ENCODE results near the gene CEP70.

The CEP70 gene

DNA sequence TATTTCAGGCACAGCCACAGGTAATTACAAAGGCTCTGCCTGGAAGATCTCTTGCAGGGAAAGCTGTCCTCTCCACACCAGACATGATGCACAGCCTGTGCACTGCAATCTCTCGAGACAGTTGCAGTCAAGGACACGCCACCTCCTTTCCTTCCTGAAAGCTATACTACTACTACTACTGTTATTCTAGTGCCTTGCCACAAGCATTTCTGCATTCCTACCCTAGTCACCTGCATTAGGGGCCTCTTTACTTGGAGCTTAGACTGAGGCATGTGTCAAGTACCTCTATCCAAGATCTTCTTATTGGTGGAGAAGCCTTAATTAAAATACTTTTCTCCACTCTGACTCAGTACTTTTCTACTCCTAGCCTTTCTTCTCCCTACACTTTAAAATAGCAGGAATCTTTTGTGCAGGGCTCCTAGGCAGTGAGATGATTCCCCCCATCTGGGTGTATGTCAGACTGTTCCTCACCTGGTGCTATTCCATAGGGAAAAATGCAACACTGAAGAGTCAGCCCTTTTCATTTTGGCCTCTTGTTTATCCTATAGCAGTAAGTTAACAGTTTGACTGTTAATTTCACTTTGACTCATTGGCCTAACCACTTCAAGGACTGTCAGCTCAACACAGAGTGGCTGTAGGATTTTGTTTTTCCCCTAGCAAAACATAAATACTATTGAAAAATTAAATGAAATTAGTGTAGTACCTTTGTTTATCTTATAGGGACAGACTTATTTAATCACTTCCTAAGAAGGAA lies 80.8 kb downstream of the CEP70 start:
- no peak overlapping the region for H3K4me3 ChIP-seq (ENCODE audit: low read depth, low read length)
- TF ChIP-seq, protein P1, sequence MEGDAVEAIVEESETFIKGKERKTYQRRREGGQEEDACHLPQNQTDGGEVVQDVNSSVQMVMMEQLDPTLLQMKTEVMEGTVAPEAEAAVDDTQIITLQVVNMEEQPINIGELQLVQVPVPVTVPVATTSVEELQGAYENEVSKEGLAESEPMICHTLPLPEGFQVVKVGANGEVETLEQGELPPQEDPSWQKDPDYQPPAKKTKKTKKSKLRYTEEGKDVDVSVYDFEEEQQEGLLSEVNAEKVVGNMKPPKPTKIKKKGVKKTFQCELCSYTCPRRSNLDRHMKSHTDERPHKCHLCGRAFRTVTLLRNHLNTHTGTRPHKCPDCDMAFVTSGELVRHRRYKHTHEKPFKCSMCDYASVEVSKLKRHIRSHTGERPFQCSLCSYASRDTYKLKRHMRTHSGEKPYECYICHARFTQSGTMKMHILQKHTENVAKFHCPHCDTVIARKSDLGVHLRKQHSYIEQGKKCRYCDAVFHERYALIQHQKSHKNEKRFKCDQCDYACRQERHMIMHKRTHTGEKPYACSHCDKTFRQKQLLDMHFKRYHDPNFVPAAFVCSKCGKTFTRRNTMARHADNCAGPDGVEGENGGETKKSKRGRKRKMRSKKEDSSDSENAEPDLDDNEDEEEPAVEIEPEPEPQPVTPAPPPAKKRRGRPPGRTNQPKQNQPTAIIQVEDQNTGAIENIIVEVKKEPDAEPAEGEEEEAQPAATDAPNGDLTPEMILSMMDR (IDR thresholded peaks at IDR 0.05; ENCODE audit: low read depth, low read length), result no peak

DNA sequence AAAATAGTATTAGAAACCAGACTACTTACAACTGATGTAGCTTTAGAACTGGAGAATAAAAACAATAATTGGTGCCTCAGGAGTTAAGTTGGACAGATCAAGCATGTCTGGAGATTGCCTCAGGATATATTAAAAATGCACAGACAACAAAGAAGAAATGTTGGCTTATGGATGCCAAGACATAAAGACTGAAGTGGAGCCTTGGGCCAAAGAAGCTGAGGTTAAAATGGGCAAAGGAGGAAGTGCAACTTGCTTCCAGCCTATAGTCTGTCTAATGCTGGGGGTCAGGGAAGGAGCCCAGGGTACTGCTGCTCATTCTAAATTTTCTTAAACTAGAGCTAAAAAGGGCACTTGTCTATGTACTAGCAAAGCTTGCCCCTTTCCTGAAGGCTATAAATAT lies 82.1 kb downstream of the CEP70 start:
- TF ChIP-seq, protein P1 (IDR thresholded peaks at IDR 0.05; ENCODE audit: low read depth, low read length), result no peak

GRCh38 chr3:138509586-138509985 lies 84.5 kb downstream of the CEP70 start:
- TF ChIP-seq, protein P1 (IDR thresholded peaks at IDR 0.05; ENCODE audit: low read depth, low read length), result no peak
- H3K4me3 ChIP-seq (ENCODE audit: low read depth, low read length), result no peak overlapping the region

More for the DNA sequence above, 82.1 kb downstream of the CEP70 start:
- H3K4me3 ChIP-seq (ENCODE audit: low read depth, low read length), result no peak overlapping the region

DNA sequence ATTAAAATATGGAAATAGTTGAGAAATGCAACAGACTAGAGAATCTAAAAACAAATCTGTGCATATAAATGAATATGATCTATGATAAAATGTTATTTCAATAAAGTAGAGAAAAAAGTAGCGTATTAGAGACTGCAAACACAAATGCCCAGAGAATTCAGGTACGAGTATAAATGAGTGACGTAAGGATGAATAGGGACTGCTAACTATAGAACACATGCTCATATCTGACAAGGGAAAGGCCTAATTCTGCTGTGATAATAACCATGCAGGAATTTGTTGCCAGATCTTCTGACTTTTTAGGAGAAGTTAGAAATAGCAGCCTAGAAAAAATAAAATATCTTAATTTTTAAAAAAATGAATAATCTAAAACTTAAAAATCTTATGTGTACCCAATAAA lies 86.5 kb downstream of the CEP70 start:
- TF ChIP-seq, protein P1 (IDR thresholded peaks at IDR 0.05; ENCODE audit: low read depth, low read length), result no peak
- H3K4me3 ChIP-seq (ENCODE audit: low read depth, low read length), result no peak overlapping the region

DNA sequence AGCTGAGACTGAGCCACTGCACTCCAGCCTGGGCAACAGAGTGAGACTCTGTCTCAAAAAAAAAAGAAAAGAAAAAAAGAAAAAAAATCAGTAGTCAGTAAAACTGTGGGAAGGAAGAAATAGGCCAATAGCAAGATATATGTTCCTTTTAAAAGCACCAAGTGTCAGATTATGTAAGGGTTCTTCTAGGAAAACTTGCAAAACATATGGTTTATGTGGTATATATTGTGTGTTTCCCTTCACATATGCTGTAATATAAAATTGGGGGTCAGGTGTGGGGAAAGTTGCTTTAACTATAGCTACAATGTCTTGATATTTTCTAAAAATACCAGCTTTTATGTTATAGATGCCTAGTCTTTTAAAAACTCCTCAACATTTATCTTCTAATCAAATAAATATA lies 95.1 kb downstream of the CEP70 start:
- no peak overlapping the region for H3K4me3 ChIP-seq (ENCODE audit: low read depth, low read length)
- TF ChIP-seq, protein P1 (IDR thresholded peaks at IDR 0.05; ENCODE audit: low read depth, low read length), result no peak

- no peak overlapping the region for H3K4me3 ChIP-seq (ENCODE audit: low read depth, low read length)
- TF ChIP-seq, protein P1 (IDR thresholded peaks at IDR 0.05; ENCODE audit: low read depth, low read length), result no peak
These were observed 96.2 kb downstream of the CEP70 start for GRCh38 chr3:138497851-138498250.

DNA sequence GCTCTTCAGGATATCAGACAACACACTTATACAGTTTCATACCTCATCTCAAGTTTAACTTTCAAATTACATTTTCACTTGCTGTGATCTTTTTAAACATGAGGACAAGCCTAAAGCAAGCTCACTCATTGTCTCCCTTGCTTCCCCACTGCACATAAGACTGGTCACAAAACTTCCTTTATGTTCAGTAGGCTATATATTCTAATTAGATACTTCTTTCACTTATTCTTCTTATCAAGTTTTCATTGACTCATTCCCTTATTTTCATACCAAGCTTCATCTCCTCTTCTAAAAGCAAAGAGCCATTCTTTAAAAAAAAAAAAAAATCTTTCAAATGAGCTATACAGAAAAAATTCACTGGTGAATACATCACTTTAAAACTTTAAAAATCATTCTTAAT lies 97.0 kb downstream of the CEP70 start:
- no peak overlapping the region for H3K4me3 ChIP-seq (ENCODE audit: low read depth, low read length)
- TF ChIP-seq, protein P1 (IDR thresholded peaks at IDR 0.05; ENCODE audit: low read depth, low read length), result no peak

Measured in WI38 (cell line).